SKM-1 treated with dmso at 0.1 percent for 144 hours (cell line): ENCODE results near the gene ASL.
"Not testable (repeated sequence)": the region's sequence is repeated elsewhere in the genome, so short reads cannot be mapped to it uniquely, and the experiment has no call there.

Experiments used
- DNase-seq: peaks from one replicate; lab custom pipeline; 2025; ENCODE audit not compliant: unreplicated experiment; lab: John Stamatoyannopoulos, UW

ASL gene

DNA sequence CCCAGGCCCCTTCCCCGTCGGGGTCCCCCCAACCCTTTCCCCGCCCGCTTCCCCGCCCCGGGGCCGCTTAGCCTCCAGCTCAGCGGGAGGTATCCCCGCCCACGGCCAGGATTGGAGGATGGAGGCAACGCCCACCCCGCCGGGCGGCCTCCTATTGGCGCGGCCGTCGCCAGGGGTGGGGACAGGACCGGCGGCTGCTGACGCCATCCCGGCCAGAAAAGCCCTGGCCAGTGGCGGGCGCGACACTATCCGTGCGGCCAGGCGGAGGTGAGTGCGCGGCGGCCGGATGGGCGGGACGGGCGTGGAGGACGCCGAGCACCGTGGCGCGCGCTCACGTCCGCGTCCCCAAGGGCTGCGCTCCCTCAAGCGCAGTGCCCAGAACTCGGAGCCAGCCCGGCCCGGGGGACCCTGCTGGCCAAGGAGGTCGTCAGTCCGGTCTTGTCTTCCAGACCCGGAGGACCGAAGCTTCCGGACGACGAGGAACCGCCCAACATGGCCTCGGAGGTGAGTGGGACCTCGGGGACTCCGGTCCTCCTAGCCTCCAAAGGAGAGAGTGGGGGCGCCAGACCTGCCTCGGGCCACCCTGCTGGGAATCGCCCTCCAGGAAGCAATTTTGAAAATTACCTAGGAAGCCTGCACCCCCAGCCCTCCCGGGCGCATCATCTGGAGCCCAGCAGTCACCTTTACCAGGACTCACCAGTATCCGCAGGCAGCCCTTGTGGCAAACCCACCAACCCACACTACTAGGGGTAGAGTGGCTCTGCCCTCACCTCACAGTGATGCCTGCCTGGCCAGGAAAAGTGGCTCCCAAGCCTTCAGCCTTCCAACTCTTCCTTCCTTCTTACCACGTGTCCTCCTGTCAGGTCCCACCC is at the start of gene ASL:
Gene ASL, plus strand, starts transcription at position 230 of the 872 bp plus-strand sequence. Its CDS starts 263 bp downstream, at position 493.
- peak; percentile 86 for DNase-seq

GRCh38 chr7:66028342-66028741 is 47.3 kb upstream of the ASL start:
- not testable (repeated sequence) for DNase-seq

DNA sequence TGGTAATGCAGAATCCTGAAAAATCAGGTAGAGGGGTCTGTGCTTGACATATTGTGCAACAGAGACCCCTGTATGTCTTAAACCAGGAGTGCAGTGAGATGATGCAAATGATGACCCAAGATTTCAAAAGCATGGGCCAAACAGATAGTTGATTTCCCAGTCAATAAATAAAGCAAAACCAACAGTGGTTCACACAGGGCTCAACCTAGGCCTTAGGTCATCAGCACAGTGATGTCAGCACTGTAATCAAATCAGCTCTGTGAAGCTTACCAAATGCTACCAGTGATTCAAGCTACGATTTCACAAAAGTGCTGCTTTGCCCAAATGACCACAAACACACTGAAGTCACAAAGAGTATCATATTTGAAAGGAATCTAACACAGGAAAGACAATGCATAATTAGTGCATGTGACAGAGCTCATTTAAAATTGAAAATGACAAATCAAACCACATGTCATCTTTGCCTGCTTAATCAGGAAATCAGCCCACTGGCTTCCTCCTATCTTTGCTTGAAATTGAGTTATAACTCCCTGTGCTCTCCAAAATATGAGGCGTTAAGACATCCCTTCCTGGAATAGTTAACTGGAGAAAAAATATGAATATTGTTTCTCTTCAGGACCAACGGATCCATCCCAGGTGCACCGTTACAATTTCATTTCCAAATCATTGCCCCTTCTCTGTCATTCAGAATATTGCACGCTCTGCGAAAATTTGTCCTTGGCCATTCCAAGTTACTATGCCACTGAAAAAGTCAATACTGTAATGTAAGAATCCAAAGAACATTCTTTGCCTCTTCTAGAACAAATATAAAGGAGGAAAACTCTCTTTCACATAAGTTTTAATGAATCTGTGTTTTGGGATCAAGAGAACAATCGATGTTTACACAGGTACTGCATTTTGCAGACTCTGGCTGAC is 41.9 kb upstream of the ASL start:
- no peak for DNase-seq

- DNase-seq, result not testable (repeated sequence)
These were observed 41.1 kb upstream of the ASL start for GRCh38 chr7:66034436-66035010.

GRCh38 chr7:66036382-66036781 is 39.2 kb upstream of the ASL start:
- no peak for DNase-seq

DNA sequence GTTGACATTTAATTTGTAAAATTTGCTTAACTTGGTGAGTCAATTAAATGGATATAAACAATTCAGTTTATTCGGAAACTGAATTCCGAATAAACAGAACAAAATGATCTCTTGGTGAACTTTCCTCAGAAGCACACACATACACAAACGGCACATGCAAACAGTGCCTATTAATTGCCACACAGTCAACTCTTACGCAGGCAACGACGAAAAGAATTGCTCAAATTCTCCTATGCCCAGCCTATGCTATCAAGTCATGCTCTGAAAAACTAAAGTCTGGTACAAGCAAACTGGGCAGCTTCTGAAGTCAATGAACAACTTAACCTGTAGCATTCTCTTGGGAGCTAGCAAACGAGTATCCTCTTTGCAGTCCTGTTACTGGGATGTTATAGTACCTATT is 38.8 kb upstream of the ASL start:
- DNase-seq, result no peak

DNA sequence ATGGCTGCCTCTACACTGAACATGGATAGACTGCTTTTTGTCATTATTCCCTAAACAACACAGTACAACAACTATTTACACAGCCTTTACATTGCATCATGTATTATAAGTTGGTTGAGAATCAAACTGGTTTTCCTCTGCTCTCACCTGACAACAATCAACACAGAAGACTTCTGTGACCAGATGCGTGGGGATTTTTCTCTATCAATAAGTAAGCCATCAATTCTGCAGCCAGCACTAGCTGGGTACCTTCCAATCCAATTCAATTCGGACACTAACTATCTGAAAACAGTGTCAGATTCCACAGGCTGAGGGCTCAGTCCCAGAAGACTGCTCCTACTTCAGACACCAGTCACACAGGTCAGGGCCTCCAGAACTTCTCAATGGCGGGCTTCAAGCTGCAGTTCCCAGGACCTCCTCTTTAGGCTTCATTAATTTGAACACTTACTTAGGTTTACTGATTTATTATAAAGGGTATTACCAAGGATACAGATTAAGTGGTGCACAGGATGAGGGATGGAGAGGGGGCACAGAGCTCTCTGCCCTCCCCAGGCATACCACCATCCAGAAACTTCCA is 36.4 kb upstream of the ASL start:
- DNase-seq, result no peak

DNA sequence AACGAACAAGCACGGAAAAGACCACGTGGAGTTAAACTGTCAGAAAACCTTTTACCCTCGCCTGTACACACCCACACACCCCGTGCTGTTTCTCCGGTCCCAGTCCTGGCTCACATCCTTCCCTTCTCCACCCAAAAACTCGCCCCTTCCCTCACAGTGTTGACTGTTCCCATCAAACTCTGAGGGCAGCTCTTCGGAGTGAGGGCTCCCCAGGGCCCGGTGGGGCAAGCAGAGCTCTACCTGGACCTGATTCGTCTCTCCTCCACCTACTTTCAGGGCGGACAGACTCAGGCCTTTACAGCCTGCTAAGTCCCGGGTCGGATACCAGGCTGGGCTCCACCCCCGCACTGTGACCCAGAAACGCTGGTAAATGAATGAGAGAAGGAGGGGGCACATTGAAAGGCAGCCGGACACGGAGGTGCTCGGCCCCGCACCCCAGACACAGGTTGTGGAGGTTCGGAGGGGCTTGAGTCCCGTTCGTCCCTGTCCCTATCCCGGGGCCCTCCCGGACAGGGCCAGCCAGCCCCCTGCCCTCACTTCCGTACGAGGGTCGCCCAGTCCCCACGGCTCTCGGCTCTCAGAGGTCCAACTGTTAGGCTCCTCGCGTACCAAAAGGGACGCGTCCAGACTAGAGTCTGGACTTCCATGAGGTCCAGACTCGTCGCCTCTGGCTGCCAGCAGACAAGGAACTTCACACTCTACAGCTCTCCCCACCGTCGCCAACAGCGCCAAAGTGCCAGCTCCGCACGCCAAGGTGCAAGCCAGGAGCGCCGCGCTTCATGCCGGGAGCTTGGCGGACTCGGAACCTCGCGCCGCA is 31.7 kb upstream of the ASL start:
- no peak for DNase-seq

DNA sequence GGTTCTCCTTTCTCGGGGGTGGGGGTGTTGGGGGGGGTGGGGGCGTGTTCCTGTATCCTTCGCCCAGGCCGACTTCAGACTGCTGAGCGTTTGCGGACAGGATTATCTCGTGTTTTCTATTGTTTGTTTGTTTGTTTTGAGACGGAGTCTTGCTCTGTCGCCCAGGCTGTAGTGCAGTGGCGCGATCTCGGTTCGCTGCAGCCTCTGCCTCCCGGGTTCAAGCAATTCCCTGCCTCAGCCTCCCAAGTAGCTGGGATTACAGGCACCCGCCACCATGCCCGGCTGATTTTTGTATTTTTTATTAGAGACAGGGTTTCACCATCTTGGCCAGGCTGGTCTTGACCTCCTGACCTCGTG is 31.1 kb upstream of the ASL start:
- not testable (repeated sequence) for DNase-seq

GRCh38 chr7:66047426-66047825 is 28.2 kb upstream of the ASL start:
- DNase-seq, result no peak

DNA sequence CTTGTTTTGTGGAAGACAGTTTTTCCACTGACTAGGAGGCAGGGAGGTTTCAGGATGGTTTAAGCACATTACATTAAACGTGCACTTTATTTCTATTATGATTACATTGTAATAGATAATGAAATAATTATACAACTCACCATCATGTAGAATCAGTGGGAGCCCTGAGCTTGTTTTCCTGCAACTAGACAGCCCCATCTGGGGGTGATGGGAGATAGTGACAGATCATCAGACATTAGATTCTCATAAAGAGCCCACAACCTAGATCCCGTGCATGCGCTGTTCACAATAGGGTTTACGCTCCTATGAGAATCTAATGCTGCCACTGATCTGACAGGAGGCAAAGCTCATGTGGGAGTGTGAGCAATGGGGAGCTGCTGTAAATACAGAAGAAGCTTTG is 25.7 kb upstream of the ASL start:
- not testable (repeated sequence) for DNase-seq

DNA sequence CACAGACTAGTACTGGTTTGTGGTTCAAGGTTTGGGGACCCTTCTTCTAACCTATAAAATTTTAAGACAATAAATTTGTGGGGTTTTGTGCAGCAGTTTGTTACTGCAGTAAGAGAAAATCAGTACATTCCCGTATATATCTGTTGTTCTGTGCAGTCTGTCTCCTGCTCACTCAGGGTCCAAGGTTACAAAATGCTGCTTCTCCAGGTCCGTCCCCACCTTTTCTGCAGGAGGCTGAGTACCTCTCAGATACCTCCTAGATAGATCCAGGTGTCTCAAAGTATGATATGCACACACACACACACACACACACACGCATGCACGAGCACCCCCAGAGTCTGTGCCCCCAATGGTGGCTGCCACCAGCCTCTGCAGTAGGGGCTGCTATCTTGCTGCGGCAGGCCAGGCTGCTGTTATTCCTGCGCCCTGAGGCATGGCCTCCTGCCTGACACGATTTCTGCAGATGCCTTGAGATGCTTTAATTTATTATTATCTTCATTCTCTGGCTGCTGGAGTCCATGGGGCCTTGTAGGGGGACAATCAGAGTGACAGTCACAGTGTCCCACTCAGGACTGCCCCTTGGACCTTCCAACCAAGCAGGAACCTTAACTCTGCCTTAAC is 25.2 kb upstream of the ASL start:
- DNase-seq, result no peak

GRCh38 chr7:66050990-66051448 is 24.6 kb upstream of the ASL start:
- DNase-seq, result no peak

DNA sequence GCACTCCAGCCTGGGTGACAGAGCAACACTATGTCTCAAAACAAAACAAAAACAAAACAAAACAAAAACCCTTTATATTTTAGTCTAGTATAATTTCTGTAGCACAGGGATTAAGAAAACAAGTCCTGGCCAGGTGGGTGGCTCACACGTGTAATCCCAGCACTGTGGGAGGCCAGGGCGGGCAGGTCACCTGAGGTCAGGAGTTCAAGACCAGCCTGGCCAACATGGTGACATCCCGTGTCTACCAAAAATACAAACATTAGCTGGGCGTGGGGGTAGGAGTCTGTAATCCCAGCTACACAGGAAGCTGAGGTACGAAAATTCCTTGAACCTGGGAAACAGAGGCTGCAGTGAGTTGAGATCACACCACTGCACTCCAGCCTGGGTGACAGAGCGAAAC is 23.2 kb upstream of the ASL start:
- no peak for DNase-seq

DNA sequence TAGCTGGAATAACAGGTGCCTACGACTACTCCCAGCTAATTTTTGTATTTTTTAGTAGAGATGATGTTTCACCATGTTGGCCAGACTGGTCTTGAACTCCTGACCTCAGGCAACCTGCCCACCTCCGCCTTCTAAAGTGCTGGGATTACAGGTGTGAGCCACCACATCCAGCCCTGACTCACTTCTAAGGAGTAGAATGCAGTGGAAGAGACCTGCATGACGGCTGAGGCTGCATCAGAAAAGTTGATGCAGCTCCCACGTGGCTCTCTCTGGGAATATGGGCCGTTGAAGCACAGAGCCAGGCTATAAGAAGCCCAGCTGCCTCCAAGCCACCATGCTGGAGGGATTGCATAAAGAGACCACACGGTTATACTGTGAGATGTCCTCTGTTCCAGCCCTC is 21.6 kb upstream of the ASL start:
- no peak for DNase-seq

GRCh38 chr7:66055321-66055956 is 20.2 kb upstream of the ASL start:
- no peak for DNase-seq

DNA sequence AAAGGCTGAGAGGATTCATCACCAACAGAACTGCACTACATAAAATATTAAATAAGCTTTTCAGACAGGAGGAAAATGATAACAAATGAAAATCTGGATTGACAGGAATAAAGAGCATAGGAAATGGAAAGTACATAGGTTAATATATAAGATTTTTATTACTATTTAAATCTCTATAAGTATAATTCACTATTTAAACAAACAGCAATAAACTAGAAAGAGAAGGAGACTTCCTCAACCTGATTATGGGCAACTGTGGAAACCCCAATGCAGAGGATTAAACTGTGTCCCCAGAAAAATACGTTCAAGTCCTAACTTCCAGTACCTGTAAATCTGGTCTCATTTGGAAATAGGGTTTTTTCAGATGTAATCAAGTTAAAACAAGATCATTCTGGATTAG is 14.8 kb upstream of the ASL start:
- no peak for DNase-seq

- no peak for DNase-seq
These were observed 5.9 kb upstream of the ASL start for GRCh38 chr7:66069732-66070131.

- DNase-seq, result no peak
These were observed 5.4 kb upstream of the ASL start for GRCh38 chr7:66070222-66070621.
